Activated CD8-positive, alpha-beta T cell treated with anti-CD3 and anti-CD28 coated beads for 36 hours (primary cell): ENCODE data around the gene C1orf159. TPM values are rescaled to one million over a fixed set of nuclear protein-coding genes. Genes with fewer than 3 reads are reported as not detected.
A peak's percentile ranks its signal among the peaks of the same experiment; 100 is the strongest.

Experiments used
- ATAC-seq: fragments of 200-7000 bp; cut with Tn5 transposase; one replicate; pipeline ENCODE4 v1.10.0; 2021; ENCODE audit warnings: mild to moderate bottlenecking, moderate library complexity
- CTCF ChIA-PET: fragments of 350-600 bp; sonication (Branson Sonifier 250); formaldehyde crosslinking; loops from one replicate; lab custom pipeline; 2021; ENCODE audit warnings: antibody characterized with exemption; lab: Charles Lee
- POLR2A ChIA-PET: fragments of 350-600 bp; sonication (Branson Sonifier 250); formaldehyde crosslinking; loops from one replicate; lab custom pipeline; 2021; ENCODE audit warnings: antibody characterized with exemption; lab: Charles Lee
- DNase-seq: peaks from one replicate; pipeline ENCODE4 v3.0.0-alpha.2; 2020
- H3K27ac Mint-ChIP-seq: one replicate; pipeline ENCODE4 v1.8.0; 2021; ENCODE audit warnings: mild to moderate bottlenecking, mixed read lengths
- H3K27me3 Mint-ChIP-seq: one replicate; pipeline ENCODE4 v1.8.0; 2021; ENCODE audit warnings: mixed read lengths
- H3K36me3 Mint-ChIP-seq: one replicate; pipeline ENCODE4 v1.8.0; 2021; ENCODE audit warnings: low read depth, mixed read lengths
- H3K4me1 Mint-ChIP-seq: one replicate; pipeline ENCODE4 v1.8.0; 2021; ENCODE audit warnings: low read depth, mixed read lengths
- H3K4me3 Mint-ChIP-seq: one replicate; pipeline ENCODE4 v1.8.0; 2021; ENCODE audit warnings: mild to moderate bottlenecking, moderate library complexity, mixed read lengths
- H3K9me3 Mint-ChIP-seq: one replicate; pipeline ENCODE4 v1.8.0; 2021; ENCODE audit warnings: mixed read lengths
- CTCF ChIP-seq: fragments of 200-600 bp; IDR thresholded peaks from one replicate; pipeline ENCODE4 v1.8.0; 2022; ENCODE audit warnings: antibody characterized with exemption, mild to moderate bottlenecking
- intact Hi-C: fragments of 100-400 bp; cut with micrococcal nuclease; formaldehyde crosslinking; loops from one replicate; pipeline ENCODE4 v1.10.0; 2022
- total RNA-seq, 2 experiments: library from RNA; stranded (reverse); gene quantifications; one replicate each; pipeline ENCODE4 v1.2.3, GENCODE V29; 2021

The C1orf159 gene
- total RNA-seq, 2 experiments from 2014 or later = 17.5 to 20.3 TPM

DNA sequence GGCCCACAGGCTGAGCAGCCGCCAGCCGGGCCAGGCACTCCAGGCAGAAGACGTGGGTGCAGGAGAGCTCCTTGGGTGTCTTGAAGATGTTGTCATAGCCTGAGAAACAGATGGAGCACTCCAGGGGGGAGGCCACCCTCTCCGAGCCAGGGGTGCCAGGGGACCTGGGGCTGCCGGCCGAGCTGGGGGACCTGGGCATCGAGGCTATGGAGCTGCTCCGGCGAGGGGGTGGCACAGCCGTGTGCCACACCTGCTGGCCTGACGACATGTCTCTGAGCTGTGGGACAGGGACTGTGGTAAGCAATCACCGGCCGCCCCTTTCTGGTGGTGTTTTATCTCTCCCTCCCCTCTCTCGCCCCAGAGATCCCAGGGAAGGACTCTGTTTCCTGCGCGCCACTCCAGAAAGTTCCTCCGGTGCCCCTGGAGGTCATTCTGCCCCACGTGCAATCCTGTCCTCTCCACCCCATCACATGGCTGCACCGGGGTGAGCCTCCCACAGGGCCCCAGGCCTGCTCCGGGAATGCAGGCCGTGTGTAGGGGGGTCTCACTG, 43.5 kb downstream of the C1orf159 start:
- ChIA-PET CTCF (no interaction called here), POLR2A (interaction anchor here (0.9 to 2.2 kb wide), 3 partner anchors 8 to 32 kb away, joined by 3 to 5 read pairs (median 3); no protein-coding TSS in a partner anchor)
- no peak overlapping the region for H3K27ac Mint-ChIP-seq
- DNase-seq (no peak), ATAC-seq (no peak)
- H3K9me3 Mint-ChIP-seq = no peaks in the 10 kb centered on the region
- peaks cover 5% of the 10 kb centered on the region for H3K36me3 Mint-ChIP-seq
- H3K27me3 Mint-ChIP-seq = peaks cover 7% of the 10 kb centered on the region
- no peak for TF ChIP-seq CTCF
- intact Hi-C loops = no loop called here
- H3K4me3 Mint-ChIP-seq = no peak overlapping the region
- H3K4me1 Mint-ChIP-seq = peaks cover 5% of the 10 kb centered on the region

DNA sequence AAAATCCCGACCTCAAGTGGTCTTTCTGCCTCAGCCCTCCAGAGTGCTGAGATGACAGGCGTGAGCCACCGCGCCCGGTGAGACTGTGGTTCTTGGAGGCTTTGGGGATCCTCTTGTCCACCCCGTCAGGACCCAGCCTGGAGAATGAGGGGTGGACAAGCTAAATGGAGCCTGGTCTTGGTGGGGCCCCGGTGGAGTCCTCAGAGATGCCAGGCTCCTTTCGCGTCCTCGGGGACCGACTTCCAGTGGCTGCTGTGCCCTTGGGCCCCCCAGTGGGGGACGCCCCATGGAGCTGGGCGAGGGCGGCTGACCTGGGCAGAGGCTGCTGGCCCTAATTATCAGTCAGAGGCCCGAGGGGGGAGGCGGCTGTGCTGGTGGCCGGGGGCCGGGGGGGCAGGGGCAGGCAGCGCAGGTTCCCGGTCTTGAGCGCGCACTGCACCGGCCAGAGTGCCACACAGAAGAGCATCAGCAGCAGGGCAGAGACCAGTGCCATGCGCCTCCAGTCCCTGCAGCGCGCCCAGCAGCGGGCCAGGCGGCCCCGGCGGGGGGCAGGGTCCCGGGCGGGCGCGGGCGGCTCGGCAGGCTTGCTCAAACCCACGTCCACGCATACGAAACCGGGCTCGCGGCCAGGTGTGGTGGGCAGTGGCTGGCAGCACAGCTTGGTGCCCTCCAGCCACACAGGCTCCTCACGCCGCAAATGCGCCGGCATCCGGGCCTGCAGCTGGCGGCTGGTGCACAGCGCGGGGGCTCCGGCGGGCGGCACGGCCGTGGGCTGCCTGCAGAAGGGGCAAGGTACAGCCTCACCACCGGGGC, 44.2 kb downstream of the C1orf159 start:
- Mint-ChIP-seq H3K9me3 (no peaks in the 10 kb centered on the region), H3K27me3 (peaks cover 7% of the 10 kb centered on the region), H3K4me1 (peaks cover 5% of the 10 kb centered on the region), H3K4me3 (no peak overlapping the region), H3K36me3 (peaks cover 8% of the 10 kb centered on the region), H3K27ac (no peak overlapping the region)
- no peak for TF ChIP-seq CTCF
- POLR2A ChIA-PET = interaction anchor here (0.5 to 2.2 kb wide), 3 partner anchors 7 to 245 kb away, joined by 4 to 5 read pairs (median 5); no protein-coding TSS in a partner anchor
- no peak for DNase-seq
- CTCF ChIA-PET = no interaction called here
- ATAC-seq = no peak
- intact Hi-C loops = no loop called here

GRCh38 chr1:1069711-1070676, 45.9 kb downstream of the C1orf159 start:
- Mint-ChIP-seq H3K4me3 (peak overlapping the region; percentile 29), H3K9me3 (no peaks in the 10 kb centered on the region), H3K27ac (no peak overlapping the region), H3K27me3 (peaks cover 7% of the 10 kb centered on the region), H3K4me1 (peaks cover 17% of the 10 kb centered on the region), H3K36me3 (peaks cover 15% of the 10 kb centered on the region)
- POLR2A ChIA-PET = interaction anchor here (0.6 to 1.6 kb wide), 5 partner anchors 10 to 34 kb away, joined by 3 to 5 read pairs (median 4); no protein-coding TSS in a partner anchor
- intact Hi-C loops = no loop called here
- CTCF ChIA-PET = interaction anchor here (1.0 to 1.2 kb wide), 2 partner anchors 14 to 86 kb away, joined by 3 to 4 read pairs; no protein-coding TSS in a partner anchor
- no peak for ATAC-seq
- no peak for TF ChIP-seq CTCF
- peak; percentile 39 for DNase-seq

DNA sequence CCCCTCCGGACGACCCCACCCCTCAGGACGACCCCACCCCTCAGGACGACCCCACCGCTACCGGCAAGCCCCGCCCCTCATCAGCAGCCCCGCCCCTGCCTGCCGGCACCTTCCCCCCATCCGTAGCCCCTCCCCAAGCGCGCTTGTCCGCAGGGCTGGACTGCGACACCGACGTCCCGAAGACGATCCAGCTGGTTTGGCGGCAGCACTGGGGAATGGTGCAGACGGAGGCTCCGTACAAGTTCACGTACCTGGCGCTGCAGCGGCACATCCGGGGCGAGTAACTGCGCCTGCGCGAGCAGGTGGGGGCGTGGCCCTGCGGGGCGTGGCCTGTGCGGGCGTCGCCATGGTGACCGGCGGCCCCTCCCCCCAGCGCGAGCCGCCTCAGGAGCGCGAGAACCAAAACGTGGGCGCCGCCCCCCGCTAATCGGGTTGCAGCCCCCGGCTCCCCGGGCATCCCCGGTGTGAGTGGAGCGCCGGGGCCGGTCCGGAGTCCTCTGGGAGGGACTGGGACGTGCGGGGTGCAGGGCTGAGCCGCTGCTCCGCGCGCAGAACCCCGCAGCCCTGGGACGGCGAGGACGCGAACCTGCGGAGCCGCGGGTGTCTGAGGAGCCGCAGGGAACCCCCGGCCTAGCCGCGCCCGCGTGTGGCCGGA, 46.7 kb downstream of the C1orf159 start:
- intact Hi-C loops = no loop called here
- no peaks in the 10 kb centered on the region for H3K9me3 Mint-ChIP-seq
- H3K27ac Mint-ChIP-seq = peak overlapping the region; percentile 57
- H3K36me3 Mint-ChIP-seq = peaks cover 15% of the 10 kb centered on the region
- DNase-seq (peak; percentile 90), ATAC-seq (peak; percentile 55)
- POLR2A ChIA-PET = interaction anchor here (1.1 to 1.3 kb wide), 2 partner anchors 10 to 32 kb away, joined by 3 to 4 read pairs; no protein-coding TSS in a partner anchor
- peaks cover 2% of the 10 kb centered on the region for H3K27me3 Mint-ChIP-seq
- TF ChIP-seq CTCF = no peak
- H3K4me3 Mint-ChIP-seq = peak overlapping the region; percentile 73
- H3K4me1 Mint-ChIP-seq = peaks cover 20% of the 10 kb centered on the region
- CTCF ChIA-PET = interaction anchor here (1.0 to 1.2 kb wide), 2 partner anchors 13 to 85 kb away, joined by 3 to 4 read pairs; no protein-coding TSS in a partner anchor
